ENCODE results near the gene PRKCE.

The PRKCE gene

GRCh38 chr2:46007412-46007811 is 355.9 kb downstream of the PRKCE start:
- no peak for DNase-seq

GRCh38 chr2:46008091-46008870 is 356.8 kb downstream of the PRKCE start:
- DNase-seq, result no peak

- DNase-seq, result no peak
Observed at GRCh38 chr2:46009315-46009714, 357.8 kb downstream of the PRKCE start.

GRCh38 chr2:46009772-46010171 is 358.3 kb downstream of the PRKCE start:
- peak; percentile 13 for DNase-seq

- DNase-seq, result no peak
Observed at GRCh38 chr2:46010223-46010924, 358.9 kb downstream of the PRKCE start.

- peak; percentile 58 for DNase-seq
Observed at GRCh38 chr2:46010925-46011490, 359.5 kb downstream of the PRKCE start.

GRCh38 chr2:46012618-46013240 is 361.3 kb downstream of the PRKCE start:
- DNase-seq, result no peak

- no peak for DNase-seq
Observed at GRCh38 chr2:46013726-46014125, 362.3 kb downstream of the PRKCE start.

GRCh38 chr2:46014911-46015654 is 363.6 kb downstream of the PRKCE start:
- DNase-seq, result peak; percentile 50

- peak; percentile 21 for DNase-seq
Observed at GRCh38 chr2:46015671-46016070, 364.2 kb downstream of the PRKCE start.

- DNase-seq, result no peak
Observed at GRCh38 chr2:46016091-46016490, 364.6 kb downstream of the PRKCE start.

- no peak for DNase-seq
Observed at GRCh38 chr2:46018773-46019591, 367.5 kb downstream of the PRKCE start.

GRCh38 chr2:46020416-46020815 is 368.9 kb downstream of the PRKCE start:
- no peak for DNase-seq

GRCh38 chr2:46023165-46023854 is 371.8 kb downstream of the PRKCE start:
- no peak for DNase-seq

GRCh38 chr2:46024146-46024779 is 372.8 kb downstream of the PRKCE start:
- no peak for DNase-seq

GRCh38 chr2:46025081-46025480 is 373.6 kb downstream of the PRKCE start:
- no peak for DNase-seq

GRCh38 chr2:46025676-46026075 is 374.2 kb downstream of the PRKCE start:
- no peak for DNase-seq

- no peak for DNase-seq
Observed at GRCh38 chr2:46026431-46026830, 375.0 kb downstream of the PRKCE start.

GRCh38 chr2:46029332-46029811 is 377.9 kb downstream of the PRKCE start:
- no peak for DNase-seq

GRCh38 chr2:46030330-46030729 is 378.9 kb downstream of the PRKCE start:
- no peak for DNase-seq
